ENCODE results near the gene HPCAL1.
"Not testable (repeated sequence)": the region's sequence is repeated elsewhere in the genome, so short reads cannot be mapped to it uniquely, and the experiment has no call there.

The HPCAL1 gene

GRCh38 chr2:10256515-10257031 is 46.1 kb upstream of the HPCAL1 start:
- DNase-seq (ENCODE audit: extremely low spot score): no peak
- no peak for TF ChIP-seq CTCF (IDR thresholded peaks at IDR 0.05; ENCODE audit: control extremely low read depth, extremely low read depth, low read depth, missing control alignments)
- ChIA-PET CTCF (no interaction called here), POLR2A (no interaction called here)

- no peak for TF ChIP-seq CTCF (IDR thresholded peaks at IDR 0.05; ENCODE audit: control extremely low read depth, extremely low read depth, low read depth, missing control alignments)
- ChIA-PET CTCF (no interaction called here), POLR2A (no interaction called here)
- DNase-seq (ENCODE audit: extremely low spot score): no peak
Measured at GRCh38 chr2:10257036-10257435, 45.7 kb upstream of the HPCAL1 start.

GRCh38 chr2:10257500-10258147 is 45.1 kb upstream of the HPCAL1 start:
- POLR2A ChIA-PET: no interaction called here
- CTCF ChIA-PET: no interaction called here
- DNase-seq (ENCODE audit: extremely low spot score): no peak
- no peak for TF ChIP-seq CTCF (IDR thresholded peaks at IDR 0.05; ENCODE audit: control extremely low read depth, extremely low read depth, low read depth, missing control alignments)

- DNase-seq (ENCODE audit: extremely low spot score): no peak
- ChIA-PET POLR2A (no interaction called here), CTCF (no interaction called here)
- no peak for TF ChIP-seq CTCF (IDR thresholded peaks at IDR 0.05; ENCODE audit: control extremely low read depth, extremely low read depth, low read depth, missing control alignments)
Measured at GRCh38 chr2:10258326-10258725, 44.4 kb upstream of the HPCAL1 start.

GRCh38 chr2:10258726-10259125 is 44.0 kb upstream of the HPCAL1 start:
- DNase-seq (ENCODE audit: extremely low spot score): no peak
- POLR2A ChIA-PET: no interaction called here
- no peak for TF ChIP-seq CTCF (IDR thresholded peaks at IDR 0.05; ENCODE audit: control extremely low read depth, extremely low read depth, low read depth, missing control alignments)
- CTCF ChIA-PET: no interaction called here

GRCh38 chr2:10260130-10260529 is 42.6 kb upstream of the HPCAL1 start:
- no peak for DNase-seq (ENCODE audit: extremely low spot score)
- TF ChIP-seq CTCF (IDR thresholded peaks at IDR 0.05; ENCODE audit: control extremely low read depth, extremely low read depth, low read depth, missing control alignments): no peak
- POLR2A ChIA-PET: no interaction called here
- CTCF ChIA-PET: no interaction called here

GRCh38 chr2:10263526-10263925 is 39.2 kb upstream of the HPCAL1 start:
- POLR2A ChIA-PET: not testable (repeated sequence)
- CTCF ChIA-PET: interaction anchor here (1.8 kb wide), 1 partner anchor 12 kb away, joined by 5 read pairs; no protein-coding TSS in a partner anchor

More at GRCh38 chr2:10263526-10263925, 39.2 kb upstream of the HPCAL1 start:
- not testable (repeated sequence) for DNase-seq (ENCODE audit: extremely low spot score)

All from GM10248 (cell line).